ENCODE measurements around the gene FAM168B.

Gene FAM168B

GRCh38 chr2:131054488-131054887 lies 38.8 kb downstream of the FAM168B start:
- DNase-seq, result no peak

DNA sequence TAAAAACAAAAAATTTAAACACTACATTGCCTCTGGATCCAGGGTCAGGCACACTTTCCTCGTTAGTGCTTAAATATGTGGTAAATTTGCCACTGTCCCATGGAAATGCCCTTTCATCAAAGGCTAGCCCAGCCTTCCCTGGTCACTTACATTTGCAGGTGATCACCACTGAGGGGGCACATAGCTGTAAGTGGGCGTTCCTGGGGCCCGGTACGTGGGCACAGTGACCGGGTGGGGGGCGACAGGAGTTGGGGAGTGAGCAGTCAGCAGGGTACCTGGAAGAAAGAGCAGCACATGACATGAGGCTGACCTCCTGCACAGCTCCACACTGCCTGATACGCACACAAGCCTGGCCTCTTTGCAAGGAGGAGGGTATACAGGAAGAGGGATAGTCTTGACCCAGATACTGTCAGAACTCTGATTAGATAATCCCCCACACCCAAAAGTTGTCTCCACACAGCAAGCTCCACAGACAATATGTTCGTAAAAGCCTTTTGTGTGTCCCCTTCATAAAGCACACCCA lies 40.5 kb downstream of the FAM168B start:
- no peak for DNase-seq

DNA sequence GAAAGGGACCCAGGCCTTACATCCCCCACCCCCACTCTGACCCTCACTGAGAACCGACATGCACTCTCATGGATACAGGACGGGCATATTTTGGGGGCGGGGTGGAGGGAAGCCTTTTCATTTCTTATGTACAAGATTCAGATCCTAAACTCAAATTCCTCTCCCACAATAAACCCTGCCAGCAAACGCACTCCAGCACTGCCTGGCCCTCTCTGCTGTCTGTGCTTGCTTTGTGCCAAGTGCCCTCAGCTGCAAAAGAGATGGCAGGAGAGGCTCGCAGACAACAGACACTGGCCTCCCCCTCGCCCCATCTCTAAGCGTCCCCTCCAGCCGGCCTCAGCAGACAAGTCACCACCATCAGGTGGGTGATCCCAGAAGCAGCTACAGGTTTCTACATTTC lies 42.4 kb downstream of the FAM168B start:
- DNase-seq, result no peak

GRCh38 chr2:131049150-131049718 lies 44.0 kb downstream of the FAM168B start:
- no peak for DNase-seq

DNA sequence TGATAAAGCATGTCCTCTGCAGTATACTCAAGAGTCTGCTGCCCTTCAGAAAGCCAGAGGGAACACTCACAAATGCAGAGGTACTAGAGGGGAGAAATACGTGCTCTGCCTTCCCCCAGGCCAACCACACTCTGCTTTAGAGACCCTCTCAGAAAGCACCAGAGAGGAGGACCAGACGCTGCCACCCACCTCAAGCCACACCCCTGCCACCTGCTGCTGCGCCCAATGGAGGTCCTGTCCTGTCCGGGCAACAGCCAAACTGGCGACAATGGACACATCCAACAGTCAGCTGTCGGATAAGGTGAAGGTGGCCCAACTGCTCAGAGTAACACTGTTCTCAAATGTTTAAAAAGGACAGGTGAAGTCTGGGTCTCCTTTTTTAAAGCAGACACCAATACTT lies 44.6 kb downstream of the FAM168B start:
- DNase-seq, result no peak

DNA sequence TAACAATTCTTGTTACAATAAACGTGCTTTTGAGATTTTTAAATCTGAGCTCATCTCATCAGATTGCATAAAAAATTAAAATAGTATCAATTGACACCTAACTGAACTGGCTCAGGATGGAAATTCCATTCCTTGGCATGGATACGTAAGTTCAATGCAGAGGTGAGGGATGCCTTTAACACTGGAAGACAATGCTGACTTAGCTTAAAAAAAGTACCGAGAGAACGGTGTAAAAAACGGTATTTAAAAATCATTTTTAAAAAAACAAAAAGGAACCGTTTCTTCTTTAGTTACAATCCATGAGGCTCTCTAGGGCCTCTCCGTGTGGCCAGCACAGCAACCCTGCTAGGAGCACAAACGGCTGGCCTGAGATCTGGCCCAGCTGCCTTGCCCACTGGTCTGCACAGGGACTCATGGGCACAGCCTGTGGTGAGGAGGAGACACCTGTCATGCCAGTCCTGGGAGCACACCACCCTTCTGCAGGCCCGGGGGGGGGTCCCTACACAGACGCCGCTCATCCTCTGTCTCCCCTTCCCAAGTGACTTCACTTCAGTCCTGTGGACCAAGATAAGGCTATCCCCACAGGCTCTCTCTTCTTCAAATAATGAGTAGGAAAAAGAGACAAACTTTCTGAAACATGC lies 45.2 kb downstream of the FAM168B start:
- DNase-seq, result no peak

GRCh38 chr2:131046918-131047652 lies 46.2 kb downstream of the FAM168B start:
- DNase-seq, result no peak

DNA sequence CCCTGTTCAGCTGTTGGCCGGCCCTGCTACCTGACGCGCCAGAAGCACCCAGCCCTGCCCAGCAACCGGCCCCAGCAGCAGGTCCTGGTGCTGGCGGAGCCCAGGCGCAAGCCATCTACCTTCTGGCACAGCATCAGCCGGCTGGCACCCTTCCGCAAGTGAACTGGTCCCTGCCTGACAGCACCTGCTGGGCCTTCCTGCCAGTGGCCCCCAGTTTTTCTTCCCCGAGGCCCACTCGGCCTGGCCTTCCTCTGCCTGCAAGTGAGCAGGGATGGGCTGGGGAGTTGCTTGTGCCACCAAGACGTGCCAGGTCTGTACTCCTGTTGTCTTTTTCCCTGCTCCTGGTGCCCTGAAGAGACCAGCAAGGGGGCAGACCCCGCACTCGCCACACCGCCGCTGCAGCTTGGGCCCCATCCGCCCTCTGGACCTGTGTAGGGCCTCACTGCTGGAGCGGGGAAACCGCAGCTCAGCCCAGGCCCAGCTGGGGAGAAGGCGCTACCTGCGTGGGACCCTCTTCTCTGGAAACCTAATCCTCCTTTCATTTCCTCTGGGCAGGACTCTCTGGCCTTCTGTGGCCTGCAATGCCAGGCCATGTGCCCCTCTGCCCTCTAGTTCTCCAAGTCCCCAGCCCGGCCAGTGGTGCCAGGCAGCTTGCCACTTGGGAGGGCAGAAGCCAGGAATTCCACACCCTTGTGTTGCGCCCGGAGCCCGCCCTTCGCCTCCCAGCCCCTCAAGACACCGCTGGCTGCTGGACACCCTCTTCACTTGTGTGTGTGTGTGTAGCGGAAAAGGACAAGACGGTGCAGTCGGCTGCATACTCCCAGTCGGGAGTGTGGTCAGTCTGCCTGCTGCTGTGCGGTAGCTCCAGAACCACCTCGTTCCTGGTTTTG lies 47.0 kb downstream of the FAM168B start:
- DNase-seq, result no peak

DNA sequence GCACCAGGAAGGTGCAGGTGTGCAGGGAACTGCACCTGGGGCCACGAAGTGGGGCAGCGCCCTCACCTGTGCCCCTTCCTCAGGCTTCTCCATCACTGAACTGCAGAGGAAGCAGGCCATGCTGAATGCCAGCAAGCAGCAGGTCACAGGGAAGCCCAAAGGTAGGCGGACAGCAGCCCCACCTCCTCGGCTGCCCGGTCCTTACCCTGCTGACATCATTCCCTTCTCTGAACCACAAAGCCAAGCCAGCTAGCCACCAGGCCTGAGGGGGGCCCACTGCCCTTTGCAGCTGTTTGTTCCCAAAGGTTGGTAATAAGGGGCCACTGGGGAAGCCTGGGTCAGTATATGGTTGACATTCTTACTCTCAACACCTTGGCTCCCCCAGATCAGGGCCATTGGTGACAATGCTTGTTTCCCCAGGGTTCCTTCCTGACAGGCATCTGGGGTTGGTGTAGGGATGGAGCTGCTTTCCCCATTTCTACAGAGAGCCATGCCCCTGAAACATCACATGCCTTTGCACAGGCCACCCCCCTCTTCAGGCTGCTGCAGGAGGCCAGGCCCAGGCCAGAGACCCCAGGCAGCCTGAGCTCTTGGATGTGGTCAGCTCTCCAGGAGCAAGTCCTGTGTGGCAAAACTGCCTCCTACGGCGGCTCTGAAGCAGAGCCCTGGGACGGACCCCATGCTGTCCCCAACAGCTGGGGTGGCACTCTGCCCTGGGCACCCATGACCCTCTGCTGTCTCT lies 47.8 kb downstream of the FAM168B start:
- no peak for DNase-seq

DNA sequence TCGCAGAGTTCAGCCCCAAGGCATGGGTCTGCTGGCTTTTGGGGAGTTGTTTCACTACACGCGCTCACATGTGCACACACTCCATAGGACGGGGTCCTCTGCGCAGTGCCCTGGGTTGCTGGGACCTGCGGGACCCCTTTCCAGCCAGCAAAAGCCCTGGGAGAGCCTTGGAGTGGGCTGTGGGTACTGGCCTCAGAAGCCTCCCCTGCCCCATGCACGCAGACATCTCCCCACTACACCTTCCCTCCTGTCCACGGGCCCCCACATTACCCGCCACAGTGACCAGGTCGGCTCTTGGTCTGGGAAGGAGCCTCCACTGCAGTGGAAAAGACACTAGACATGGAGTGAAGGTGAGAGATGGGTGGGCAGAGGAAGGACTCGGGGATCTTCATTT lies 48.5 kb downstream of the FAM168B start:
- no peak for DNase-seq

- DNase-seq, result no peak
Observed at GRCh38 chr2:131044075-131044756, 49.0 kb downstream of the FAM168B start.

- DNase-seq, result no peak
Observed at GRCh38 chr2:131043199-131044074, 49.8 kb downstream of the FAM168B start.

GRCh38 chr2:131042148-131042775 lies 51.0 kb downstream of the FAM168B start:
- DNase-seq, result peak in 1 of 3 experiments; percentile 4

GRCh38 chr2:131041402-131042147 lies 51.7 kb downstream of the FAM168B start:
- no peak for DNase-seq

DNA sequence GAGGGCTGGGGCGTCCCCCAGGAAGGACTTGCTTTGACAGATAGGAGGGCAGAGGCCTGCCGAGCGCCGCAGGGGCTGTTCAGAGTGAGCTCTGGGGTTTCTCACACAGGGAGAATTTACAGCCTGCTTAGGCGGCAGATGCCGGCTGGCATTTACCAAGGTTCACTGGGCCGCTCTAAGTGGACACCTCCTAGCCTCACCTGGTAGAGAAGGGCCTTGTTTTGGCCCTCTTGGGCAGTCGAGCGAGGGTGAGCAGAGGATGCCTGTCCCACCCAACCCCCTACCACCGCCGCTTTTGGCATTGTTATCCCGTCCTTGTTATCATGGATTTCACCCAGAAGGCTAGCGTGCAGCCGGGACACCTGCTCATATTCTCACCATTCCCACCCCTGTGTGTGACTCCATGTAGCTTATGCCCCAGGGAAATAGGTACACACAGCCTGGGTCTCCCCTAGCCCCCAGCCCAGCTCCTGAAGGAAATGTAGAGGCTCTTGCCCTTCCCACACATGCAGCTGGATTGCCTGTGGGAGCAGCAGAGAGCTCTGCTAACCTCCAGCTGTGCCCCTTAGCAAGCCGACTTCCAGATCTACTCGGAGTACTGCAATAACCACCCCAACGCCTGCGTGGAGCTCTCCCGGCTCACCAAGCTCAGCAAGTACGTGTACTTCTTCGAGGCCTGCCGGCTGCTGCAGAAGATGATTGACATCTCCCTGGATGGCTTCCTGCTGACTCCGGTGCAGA lies 52.4 kb downstream of the FAM168B start:
- DNase-seq, result no peak

- DNase-seq, result no peak
Observed at GRCh38 chr2:131039908-131040660, 53.2 kb downstream of the FAM168B start.

- DNase-seq, result no peak
Observed at GRCh38 chr2:131039535-131039907, 53.7 kb downstream of the FAM168B start.

DNA sequence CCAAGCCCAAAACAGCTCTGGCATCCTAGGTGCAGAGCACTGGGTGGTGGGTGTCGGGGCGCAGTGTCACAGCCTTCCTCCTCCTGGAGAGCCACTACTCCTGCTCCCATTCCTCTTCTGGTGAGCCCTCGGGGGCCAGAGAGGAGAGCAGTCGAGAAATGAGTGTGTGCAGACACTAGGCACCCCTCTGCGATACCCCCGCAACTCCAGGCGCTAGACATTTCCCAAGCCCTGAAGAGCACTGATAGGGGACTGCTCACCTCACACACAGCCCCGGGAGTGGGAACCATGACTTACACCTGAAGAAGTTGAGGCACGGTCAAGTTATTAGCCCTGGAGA lies 54.2 kb downstream of the FAM168B start:
- DNase-seq, result no peak
